Right lobe of liver (tissue), 4 donors: Measurements from ENCODE around the gene GABBR1.

ENCODE experiments used
- CTCF ChIP-seq, 4 donors: fragments of 200-600 bp in 3 of 4; fragments of 450-650 bp in 1 of 4; IDR thresholded peaks; one replicate each; pipeline versions ENCODE4 v1.5.1 to v1.8.0; 2016 to 2022; ENCODE audit warnings: antibody characterized with exemption in 4 of 4, mild to moderate bottlenecking in 2 of 4
- POLR2A ChIP-seq: fragments of 450-650 bp; IDR thresholded peaks from one replicate; pipeline ENCODE4 v1.6.1; 2017; ENCODE audit warnings: antibody characterized with exemption, mild to moderate bottlenecking
- donor health status: DM: no; HTN: no; CAD: no.
- donor health status: DM: no; HTN: no; CAD: no.
- donor health status: DM: no; HTN: yes; CAD: no.

GRCh38 chr6:29584821-29585220 lies 48.2 kb downstream of the GABBR1 start, which contains the start of gene OR2H2:
- TF ChIP-seq CTCF (IDR thresholded peaks at IDR 0.05): no peak
- TF ChIP-seq POLR2A: no peak
